C1 segment of cervical spinal cord (tissue), 14 donors: Measurements from ENCODE around the gene UBTD2.
A peak's percentile ranks its signal among the peaks of the same experiment; 100 is the strongest.
"Not testable (repeated sequence)": the region's sequence is repeated elsewhere in the genome, so short reads cannot be mapped to it uniquely, and the experiment has no call there.

ENCODE experiments used
- DNase-seq, 14 donors: peaks; one replicate each; lab custom pipeline; 2025; lab: John Stamatoyannopoulos, UW

The UBTD2 gene

GRCh38 chr5:172293054-172293744, 9.6 kb upstream of the UBTD2 start:
- DNase-seq = peak in 12 of 14 donors; percentile 9 to 91 (median 33)

GRCh38 chr5:172291837-172292236, 8.3 kb upstream of the UBTD2 start:
- DNase-seq = not testable (repeated sequence)

- DNase-seq = no peak
Measured at GRCh38 chr5:172288465-172288864, 4.9 kb upstream of the UBTD2 start.

GRCh38 chr5:172287140-172287539, 3.6 kb upstream of the UBTD2 start:
- not testable (repeated sequence) for DNase-seq

GRCh38 chr5:172285226-172286143, 1.9 kb upstream of the UBTD2 start:
- DNase-seq = no peak

- no peak for DNase-seq
Measured at GRCh38 chr5:172284611-172284980, 1.0 kb upstream of the UBTD2 start.

GRCh38 chr5:172283862-172284610, 472 bp upstream of the UBTD2 start:
- peak in 13 of 14 donors; percentile 63 to 92 (median 81) for DNase-seq

GRCh38 chr5:172282272-172283019, 1.1 kb downstream of the UBTD2 start:
- no peak for DNase-seq

GRCh38 chr5:172281346-172281745, 2.2 kb downstream of the UBTD2 start:
- DNase-seq = no peak

GRCh38 chr5:172280929-172281328, 2.6 kb downstream of the UBTD2 start:
- peak in 1 of 14 donors; percentile 45 for DNase-seq

GRCh38 chr5:172280317-172280716, 3.2 kb downstream of the UBTD2 start:
- DNase-seq = no peak

GRCh38 chr5:172278356-172278755, 5.2 kb downstream of the UBTD2 start:
- no peak for DNase-seq

- no peak for DNase-seq
Measured at GRCh38 chr5:172276214-172276613, 7.3 kb downstream of the UBTD2 start.

GRCh38 chr5:172274951-172275753, 8.4 kb downstream of the UBTD2 start:
- DNase-seq = no peak

GRCh38 chr5:172267943-172268342, 15.6 kb downstream of the UBTD2 start:
- no peak for DNase-seq

- no peak for DNase-seq
Measured at GRCh38 chr5:172266676-172267092, 16.9 kb downstream of the UBTD2 start.

- DNase-seq = peak in 1 of 14 donors; percentile 32
Measured at GRCh38 chr5:172266071-172266675, 17.4 kb downstream of the UBTD2 start.

GRCh38 chr5:172264815-172265395, 18.7 kb downstream of the UBTD2 start:
- DNase-seq = no peak

GRCh38 chr5:172255444-172255843, 28.1 kb downstream of the UBTD2 start:
- DNase-seq = no peak

GRCh38 chr5:172252501-172252900, 31.1 kb downstream of the UBTD2 start:
- no peak for DNase-seq
